Measurements from ENCODE around the gene FUBP3. TPM values are rescaled to one million over a fixed set of nuclear protein-coding genes. Genes with fewer than 3 reads are reported as not detected.

Gene FUBP3
- polyA plus RNA-seq, 1 experiment = 38.8 TPM

DNA sequence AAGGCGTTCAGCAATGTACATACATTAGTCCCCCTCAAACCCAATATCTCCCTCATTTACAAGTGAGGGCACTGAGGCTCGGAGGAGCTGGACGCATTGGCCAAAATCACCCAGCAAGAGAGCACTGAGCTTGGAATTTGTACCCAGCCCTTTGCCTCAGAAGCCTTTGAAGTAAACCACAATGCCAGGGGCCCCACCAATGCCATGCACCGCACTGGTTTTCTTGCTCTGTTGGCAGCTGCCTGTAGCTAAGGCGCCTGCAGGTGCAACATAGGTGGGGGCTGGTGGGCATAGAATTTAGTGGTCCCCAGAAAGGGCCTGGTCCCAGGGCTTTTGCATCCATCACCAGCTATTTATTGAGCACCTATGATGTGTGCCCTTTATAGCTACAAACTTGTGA lies 37.3 kb upstream of the FUBP3 start:
- ChIA-PET CTCF (no interaction called here), POLR2A (no interaction called here)
- H3K4me3 ChIP-seq (ENCODE audit: low read depth, low read length) = no peak overlapping the region
- no peak for DNase-seq (ENCODE audit: low read depth)
- no peaks in the 10 kb centered on the region for H3K36me3 ChIP-seq (ENCODE audit: control insufficient read depth, insufficient read depth, low read length)
- TF ChIP-seq, protein P1, sequence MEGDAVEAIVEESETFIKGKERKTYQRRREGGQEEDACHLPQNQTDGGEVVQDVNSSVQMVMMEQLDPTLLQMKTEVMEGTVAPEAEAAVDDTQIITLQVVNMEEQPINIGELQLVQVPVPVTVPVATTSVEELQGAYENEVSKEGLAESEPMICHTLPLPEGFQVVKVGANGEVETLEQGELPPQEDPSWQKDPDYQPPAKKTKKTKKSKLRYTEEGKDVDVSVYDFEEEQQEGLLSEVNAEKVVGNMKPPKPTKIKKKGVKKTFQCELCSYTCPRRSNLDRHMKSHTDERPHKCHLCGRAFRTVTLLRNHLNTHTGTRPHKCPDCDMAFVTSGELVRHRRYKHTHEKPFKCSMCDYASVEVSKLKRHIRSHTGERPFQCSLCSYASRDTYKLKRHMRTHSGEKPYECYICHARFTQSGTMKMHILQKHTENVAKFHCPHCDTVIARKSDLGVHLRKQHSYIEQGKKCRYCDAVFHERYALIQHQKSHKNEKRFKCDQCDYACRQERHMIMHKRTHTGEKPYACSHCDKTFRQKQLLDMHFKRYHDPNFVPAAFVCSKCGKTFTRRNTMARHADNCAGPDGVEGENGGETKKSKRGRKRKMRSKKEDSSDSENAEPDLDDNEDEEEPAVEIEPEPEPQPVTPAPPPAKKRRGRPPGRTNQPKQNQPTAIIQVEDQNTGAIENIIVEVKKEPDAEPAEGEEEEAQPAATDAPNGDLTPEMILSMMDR (IDR thresholded peaks at IDR 0.05; ENCODE audit: insufficient read depth, low read depth, low read length) = no peak
- H3K27me3 ChIP-seq (ENCODE audit: control insufficient read depth, insufficient read depth, low read length) = peaks cover 5% of the 10 kb centered on the region

DNA sequence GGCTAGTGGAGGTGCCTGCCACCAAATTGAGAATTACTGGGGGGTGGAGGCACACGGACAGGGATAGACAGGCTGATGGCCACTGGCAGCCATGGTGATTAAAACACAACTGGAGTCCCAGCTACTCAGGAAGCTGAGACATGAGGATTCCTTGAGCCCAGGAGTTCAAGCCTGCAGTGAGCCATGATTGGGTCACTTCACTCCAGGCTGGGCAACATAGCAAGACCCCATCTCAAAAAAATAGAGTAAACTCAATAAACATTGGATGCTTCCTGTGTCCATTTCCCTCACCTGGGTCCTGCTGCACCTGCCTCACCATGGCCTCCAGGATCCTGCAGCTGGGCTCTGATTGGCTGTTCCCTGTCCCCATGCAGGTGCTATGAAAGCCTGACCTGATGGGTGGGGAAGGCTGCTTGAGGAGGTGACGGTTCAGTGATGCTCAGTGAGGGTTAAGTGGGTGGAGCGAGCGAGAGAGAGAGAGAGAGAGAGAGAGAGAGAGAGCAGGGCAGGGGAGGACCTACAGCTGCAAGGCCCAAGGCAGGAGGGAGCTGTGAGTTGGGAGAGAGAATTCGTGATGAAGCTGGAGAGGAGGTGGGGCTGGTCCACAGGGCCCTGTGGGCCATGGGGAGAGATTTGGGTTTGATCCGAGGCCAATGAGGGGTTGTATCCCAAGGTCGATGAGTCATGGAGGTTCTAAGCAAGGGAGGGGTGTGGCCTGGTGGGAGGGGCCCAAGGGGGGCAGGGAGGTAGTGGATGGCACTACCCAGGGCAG lies 36.7 kb upstream of the FUBP3 start:
- ChIA-PET POLR2A (no interaction called here), CTCF (no interaction called here)
- Histone ChIP-seq H3K27me3 (ENCODE audit: control insufficient read depth, insufficient read depth, low read length) (peaks cover 6% of the 10 kb centered on the region), H3K4me3 (ENCODE audit: low read depth, low read length) (no peak overlapping the region), H3K36me3 (ENCODE audit: control insufficient read depth, insufficient read depth, low read length) (no peaks in the 10 kb centered on the region)
- TF ChIP-seq, protein P1 (IDR thresholded peaks at IDR 0.05; ENCODE audit: insufficient read depth, low read depth, low read length) = no peak
- no peak for DNase-seq (ENCODE audit: low read depth)

DNA sequence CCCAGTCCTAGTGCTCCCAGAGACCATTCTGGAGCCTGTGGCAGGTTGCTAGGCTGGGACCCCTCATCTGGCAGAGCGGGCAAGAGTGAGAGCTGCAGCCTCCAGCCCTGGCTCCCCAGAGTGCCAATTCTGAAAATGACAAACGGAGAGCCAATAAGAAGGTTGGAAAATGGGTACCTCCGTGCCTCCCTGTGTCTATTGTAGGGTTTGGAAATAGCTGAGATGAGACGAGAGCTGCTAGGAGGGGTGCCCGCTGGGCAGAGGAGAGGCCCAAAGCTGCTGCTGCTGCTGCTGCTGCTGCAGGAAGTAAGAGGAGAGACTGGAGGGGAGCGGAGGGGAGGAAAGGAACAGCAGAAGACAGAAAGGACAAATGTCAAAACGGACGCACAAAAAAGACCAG lies 36.0 kb upstream of the FUBP3 start:
- ChIA-PET CTCF (interaction anchor here (1.0 kb wide), 1 partner anchor 15 kb away, joined by 5 read pairs; no protein-coding TSS in a partner anchor), POLR2A (no interaction called here)
- TF ChIP-seq, protein P1 (IDR thresholded peaks at IDR 0.05; ENCODE audit: insufficient read depth, low read depth, low read length) = no peak

DNA sequence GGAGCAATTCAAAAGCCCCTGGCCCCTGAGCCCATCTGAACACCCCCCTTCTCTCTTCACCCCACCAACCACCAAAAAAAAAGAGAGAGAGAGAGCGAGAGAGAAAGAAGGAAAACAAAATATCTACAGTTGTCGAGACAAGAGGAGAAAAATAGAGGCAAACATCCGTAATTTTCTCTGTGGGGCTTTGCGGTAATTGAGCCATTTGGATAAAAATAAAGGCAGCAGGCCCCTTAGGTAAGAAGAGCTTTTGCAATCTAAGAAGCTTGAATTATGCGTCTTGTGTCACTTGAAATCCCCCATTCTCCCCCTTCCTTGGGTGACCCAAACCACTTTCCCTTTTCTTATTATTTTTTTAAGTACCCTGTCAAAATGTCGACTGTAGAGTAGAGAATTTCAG lies 35.5 kb upstream of the FUBP3 start:
- no peak for DNase-seq (ENCODE audit: low read depth)
- ChIA-PET CTCF (interaction anchor here (1.0 kb wide), 1 partner anchor 14 kb away, joined by 5 read pairs; no protein-coding TSS in a partner anchor), POLR2A (no interaction called here)
- H3K4me3 ChIP-seq (ENCODE audit: low read depth, low read length) = no peak overlapping the region
- peaks cover 6% of the 10 kb centered on the region; the same call in 1 of the 2 replicates for H3K27me3 ChIP-seq (ENCODE audit: control insufficient read depth, insufficient read depth, low read length)
- TF ChIP-seq, protein P1 (IDR thresholded peaks at IDR 0.05; ENCODE audit: insufficient read depth, low read depth, low read length) = no peak
- no peaks in the 10 kb centered on the region for H3K36me3 ChIP-seq (ENCODE audit: control insufficient read depth, insufficient read depth, low read length)

More for the DNA sequence above, 36.0 kb upstream of the FUBP3 start:
- H3K27me3 ChIP-seq (ENCODE audit: control insufficient read depth, insufficient read depth, low read length) = peaks cover 6% of the 10 kb centered on the region
- no peaks in the 10 kb centered on the region for H3K36me3 ChIP-seq (ENCODE audit: control insufficient read depth, insufficient read depth, low read length)
- no peak for DNase-seq (ENCODE audit: low read depth)
- H3K4me3 ChIP-seq (ENCODE audit: low read depth, low read length) = no peak overlapping the region

DNA sequence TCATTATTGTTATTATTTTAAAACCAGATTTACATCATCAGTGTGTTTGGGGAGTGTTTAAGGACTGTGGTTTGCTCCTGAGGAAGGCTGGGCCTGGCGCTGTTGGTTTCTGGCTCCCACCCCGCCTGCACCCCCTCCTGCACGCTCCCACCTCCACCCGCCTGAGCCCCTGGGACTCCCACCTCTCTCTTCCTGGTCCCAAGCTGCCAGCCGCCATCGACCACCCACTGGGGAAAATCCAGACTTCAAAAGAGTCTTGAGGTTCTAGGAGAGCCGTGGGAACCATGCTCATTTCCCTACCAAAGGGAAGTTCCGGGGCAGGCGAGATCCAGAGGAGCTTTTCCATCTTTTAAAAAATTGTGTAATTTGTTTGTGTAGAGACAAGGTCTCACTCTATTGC lies 35.0 kb upstream of the FUBP3 start:
- H3K36me3 ChIP-seq (ENCODE audit: control insufficient read depth, insufficient read depth, low read length) = no peaks in the 10 kb centered on the region
- ChIA-PET CTCF (interaction anchor here (1.0 kb wide), 1 partner anchor 14 kb away, joined by 5 read pairs; no protein-coding TSS in a partner anchor), POLR2A (no interaction called here)
- H3K4me3 ChIP-seq (ENCODE audit: low read depth, low read length) = no peak overlapping the region
- TF ChIP-seq, protein P1 (IDR thresholded peaks at IDR 0.05; ENCODE audit: insufficient read depth, low read depth, low read length) = no peak
- no peak for DNase-seq (ENCODE audit: low read depth)
- H3K27me3 ChIP-seq (ENCODE audit: control insufficient read depth, insufficient read depth, low read length) = peaks cover 6% of the 10 kb centered on the region; the same call in 1 of the 2 replicates

All from BJ (cell line).